ENCODE results near the gene BRD3OS.

BRD3OS gene

GRCh38 chr9:134029248-134030226 is 4.3 kb downstream of the BRD3OS start:
- TF ChIP-seq ARNTL (CRISPR knock-in tag; IDR thresholded peaks at IDR 0.05; ENCODE audit: borderline replicate concordance, low read depth): no peak
- TF ChIP-seq CSDC2 (CRISPR knock-in tag; IDR thresholded peaks at IDR 0.05): no peak
- TF ChIP-seq OSR1 (CRISPR knock-in tag; IDR thresholded peaks at IDR 0.05): no peak
- TF ChIP-seq CSRNP3 (CRISPR knock-in tag; IDR thresholded peaks at IDR 0.05): no peak
- TF ChIP-seq, protein P1, sequence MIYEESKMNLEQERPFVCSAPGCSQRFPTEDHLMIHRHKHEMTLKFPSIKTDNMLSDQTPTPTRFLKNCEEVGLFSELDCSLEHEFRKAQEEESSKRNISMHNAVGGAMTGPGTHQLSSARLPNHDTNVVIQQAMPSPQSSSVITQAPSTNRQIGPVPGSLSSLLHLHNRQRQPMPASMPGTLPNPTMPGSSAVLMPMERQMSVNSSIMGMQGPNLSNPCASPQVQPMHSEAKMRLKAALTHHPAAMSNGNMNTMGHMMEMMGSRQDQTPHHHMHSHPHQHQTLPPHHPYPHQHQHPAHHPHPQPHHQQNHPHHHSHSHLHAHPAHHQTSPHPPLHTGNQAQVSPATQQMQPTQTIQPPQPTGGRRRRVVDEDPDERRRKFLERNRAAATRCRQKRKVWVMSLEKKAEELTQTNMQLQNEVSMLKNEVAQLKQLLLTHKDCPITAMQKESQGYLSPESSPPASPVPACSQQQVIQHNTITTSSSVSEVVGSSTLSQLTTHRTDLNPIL (CRISPR knock-in tag; IDR thresholded peaks at IDR 0.05; ENCODE audit: low read depth): no peak
- TF ChIP-seq ZNF565 (CRISPR knock-in tag; conservative IDR thresholded peaks at IDR 0.05; ENCODE audit: low read depth): no peak
- TF ChIP-seq ZFP3 (CRISPR knock-in tag; IDR thresholded peaks at IDR 0.05): no peak
- TF ChIP-seq ISL1 (CRISPR knock-in tag; IDR thresholded peaks at IDR 0.05): no peak
- TF ChIP-seq TOX (CRISPR knock-in tag; IDR thresholded peaks at IDR 0.05; ENCODE audit: borderline replicate concordance): no peak
- TF ChIP-seq, protein P2, sequence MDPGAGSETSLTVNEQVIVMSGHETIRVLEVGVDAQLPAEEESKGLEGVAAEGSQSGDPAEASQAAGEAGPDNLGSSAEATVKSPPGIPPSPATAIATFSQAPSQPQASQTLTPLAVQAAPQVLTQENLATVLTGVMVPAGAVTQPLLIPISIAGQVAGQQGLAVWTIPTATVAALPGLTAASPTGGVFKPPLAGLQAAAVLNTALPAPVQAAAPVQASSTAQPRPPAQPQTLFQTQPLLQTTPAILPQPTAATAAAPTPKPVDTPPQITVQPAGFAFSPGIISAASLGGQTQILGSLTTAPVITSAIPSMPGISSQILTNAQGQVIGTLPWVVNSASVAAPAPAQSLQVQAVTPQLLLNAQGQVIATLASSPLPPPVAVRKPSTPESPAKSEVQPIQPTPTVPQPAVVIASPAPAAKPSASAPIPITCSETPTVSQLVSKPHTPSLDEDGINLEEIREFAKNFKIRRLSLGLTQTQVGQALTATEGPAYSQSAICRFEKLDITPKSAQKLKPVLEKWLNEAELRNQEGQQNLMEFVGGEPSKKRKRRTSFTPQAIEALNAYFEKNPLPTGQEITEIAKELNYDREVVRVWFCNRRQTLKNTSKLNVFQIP (CRISPR knock-in tag; IDR thresholded peaks at IDR 0.05; ENCODE audit: borderline replicate concordance, low read depth): no peak
- no peak for TF ChIP-seq ZFP30 (CRISPR knock-in tag; IDR thresholded peaks at IDR 0.05)
- no peak for TF ChIP-seq PATZ1 (CRISPR knock-in tag; IDR thresholded peaks at IDR 0.05; ENCODE audit: borderline replicate concordance)
- TF ChIP-seq BACH2 (CRISPR knock-in tag; IDR thresholded peaks at IDR 0.05; ENCODE audit: borderline replicate concordance): no peak
- no peak for TF ChIP-seq ZC3H10 (CRISPR knock-in tag; IDR thresholded peaks at IDR 0.05)
- TF ChIP-seq, protein P3, sequence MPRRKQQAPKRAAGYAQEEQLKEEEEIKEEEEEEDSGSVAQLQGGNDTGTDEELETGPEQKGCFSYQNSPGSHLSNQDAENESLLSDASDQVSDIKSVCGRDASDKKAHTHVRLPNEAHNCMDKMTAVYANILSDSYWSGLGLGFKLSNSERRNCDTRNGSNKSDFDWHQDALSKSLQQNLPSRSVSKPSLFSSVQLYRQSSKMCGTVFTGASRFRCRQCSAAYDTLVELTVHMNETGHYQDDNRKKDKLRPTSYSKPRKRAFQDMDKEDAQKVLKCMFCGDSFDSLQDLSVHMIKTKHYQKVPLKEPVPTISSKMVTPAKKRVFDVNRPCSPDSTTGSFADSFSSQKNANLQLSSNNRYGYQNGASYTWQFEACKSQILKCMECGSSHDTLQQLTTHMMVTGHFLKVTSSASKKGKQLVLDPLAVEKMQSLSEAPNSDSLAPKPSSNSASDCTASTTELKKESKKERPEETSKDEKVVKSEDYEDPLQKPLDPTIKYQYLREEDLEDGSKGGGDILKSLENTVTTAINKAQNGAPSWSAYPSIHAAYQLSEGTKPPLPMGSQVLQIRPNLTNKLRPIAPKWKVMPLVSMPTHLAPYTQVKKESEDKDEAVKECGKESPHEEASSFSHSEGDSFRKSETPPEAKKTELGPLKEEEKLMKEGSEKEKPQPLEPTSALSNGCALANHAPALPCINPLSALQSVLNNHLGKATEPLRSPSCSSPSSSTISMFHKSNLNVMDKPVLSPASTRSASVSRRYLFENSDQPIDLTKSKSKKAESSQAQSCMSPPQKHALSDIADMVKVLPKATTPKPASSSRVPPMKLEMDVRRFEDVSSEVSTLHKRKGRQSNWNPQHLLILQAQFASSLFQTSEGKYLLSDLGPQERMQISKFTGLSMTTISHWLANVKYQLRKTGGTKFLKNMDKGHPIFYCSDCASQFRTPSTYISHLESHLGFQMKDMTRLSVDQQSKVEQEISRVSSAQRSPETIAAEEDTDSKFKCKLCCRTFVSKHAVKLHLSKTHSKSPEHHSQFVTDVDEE (CRISPR knock-in tag; IDR thresholded peaks at IDR 0.05): no peak
- no peak for ATAC-seq

DNA sequence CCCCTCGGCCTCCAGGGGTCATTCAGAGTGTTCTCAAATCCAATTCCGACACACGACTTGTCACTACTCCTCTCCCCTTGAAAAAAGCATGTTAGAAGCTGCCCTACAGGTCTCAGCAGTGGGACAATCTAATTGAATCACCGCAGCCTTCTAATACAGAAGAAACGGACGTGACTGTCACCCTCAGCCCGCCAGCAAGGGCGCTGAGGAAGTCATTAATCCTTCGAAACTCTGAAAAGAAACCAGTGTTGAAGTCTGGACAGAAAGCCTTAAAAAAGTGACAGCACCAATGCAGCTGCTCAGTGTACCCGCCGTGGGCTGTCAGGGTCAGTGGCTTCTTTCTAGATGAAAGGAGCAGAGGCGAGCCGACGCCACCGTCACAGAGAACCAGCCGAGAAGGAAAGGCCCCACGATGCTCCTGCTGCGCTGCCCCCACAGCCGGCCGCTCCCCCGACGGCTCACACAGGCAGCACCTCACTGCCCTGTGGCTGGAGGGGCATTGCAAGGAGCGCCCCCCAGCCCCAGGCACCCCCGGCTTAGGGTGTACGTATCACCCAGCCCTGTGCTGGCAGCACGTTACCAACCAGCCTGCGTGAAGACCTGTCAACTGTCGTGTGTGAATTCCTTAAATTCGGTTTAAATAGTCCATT is 5.7 kb downstream of the BRD3OS start:
- no peak for ATAC-seq
- no peak for TF ChIP-seq ZFP3 (CRISPR knock-in tag; IDR thresholded peaks at IDR 0.05)
- no peak for TF ChIP-seq ZNF565 (CRISPR knock-in tag; conservative IDR thresholded peaks at IDR 0.05; ENCODE audit: low read depth)
- no peak for TF ChIP-seq ZC3H10 (CRISPR knock-in tag; IDR thresholded peaks at IDR 0.05)
- TF ChIP-seq ZNF8 (CRISPR knock-in tag; IDR thresholded peaks at IDR 0.05): no peak
- no peak for TF ChIP-seq TOX (CRISPR knock-in tag; IDR thresholded peaks at IDR 0.05; ENCODE audit: borderline replicate concordance)
- no peak for TF ChIP-seq ESRRG (CRISPR knock-in tag; IDR thresholded peaks at IDR 0.05)
- no peak for TF ChIP-seq ZFP30 (CRISPR knock-in tag; IDR thresholded peaks at IDR 0.05)
- TF ChIP-seq ISL1 (CRISPR knock-in tag; IDR thresholded peaks at IDR 0.05): no peak
- TF ChIP-seq ARNTL (CRISPR knock-in tag; IDR thresholded peaks at IDR 0.05; ENCODE audit: borderline replicate concordance, low read depth): no peak
- no peak for TF ChIP-seq SNAI2 (CRISPR knock-in tag; IDR thresholded peaks at IDR 0.05)
- no peak for TF ChIP-seq RARB (CRISPR knock-in tag; IDR thresholded peaks at IDR 0.05)
- TF ChIP-seq, protein P3 (CRISPR knock-in tag; IDR thresholded peaks at IDR 0.05): no peak
- TF ChIP-seq OSR1 (CRISPR knock-in tag; IDR thresholded peaks at IDR 0.05): no peak
- TF ChIP-seq, protein P2 (CRISPR knock-in tag; IDR thresholded peaks at IDR 0.05; ENCODE audit: borderline replicate concordance, low read depth): no peak
- no peak for TF ChIP-seq TCF4 (CRISPR knock-in tag; IDR thresholded peaks at IDR 0.05; ENCODE audit: borderline replicate concordance)
- TF ChIP-seq BACH2 (CRISPR knock-in tag; IDR thresholded peaks at IDR 0.05; ENCODE audit: borderline replicate concordance): no peak
- TF ChIP-seq CSRNP3 (CRISPR knock-in tag; IDR thresholded peaks at IDR 0.05): no peak

Data from SK-N-SH treated with all-trans-retinoic acid at 6 μM for 48 hours (cell line).